ENCODE data around the gene ADGRG2.

GRCh38 chrX:19007868-19008267 lies 114.4 kb downstream of the ADGRG2 start:
- TF ChIP-seq POLR2A (IDR thresholded peaks at IDR 0.05; ENCODE audit: low read length) (no peak), GATA1 (IDR thresholded peaks at IDR 0.05; ENCODE audit: low read depth, low read length) (no peak)
